Measurements from ENCODE around the gene C1orf115. TPM values are rescaled to one million over a fixed set of nuclear protein-coding genes. Genes with fewer than 3 reads are reported as not detected.
"Not testable (repeated sequence)": the region's sequence is repeated elsewhere in the genome, so short reads cannot be mapped to it uniquely, and the experiment has no call there.

Gene C1orf115
- total RNA-seq = 28.5 TPM
- long read RNA-seq, partial matches to known transcripts = 20 of 24 reads
- long read RNA-seq, other reads (novel, unspliced or antisense) = 0 of 24 reads

GRCh38 chr1:220690140-220691052 is at the start of gene C1orf115:
Gene C1orf115 (plus strand): TSS chr1:220690363. CDS start chr1:220690403, 40 bp downstream.
- peak; percentile 94 for DNase-seq (ENCODE audit: low spot score)

- no peak for DNase-seq (ENCODE audit: low spot score)
Measured at GRCh38 chr1:220642285-220642684, 47.9 kb upstream of the C1orf115 start.

GRCh38 chr1:220652995-220653394 is 37.2 kb upstream of the C1orf115 start:
- DNase-seq (ENCODE audit: low spot score) = no peak

GRCh38 chr1:220655509-220655908 is 34.7 kb upstream of the C1orf115 start:
- DNase-seq (ENCODE audit: low spot score) = no peak

GRCh38 chr1:220655961-220656740 is 34.0 kb upstream of the C1orf115 start:
- DNase-seq (ENCODE audit: low spot score) = no peak

GRCh38 chr1:220666349-220666748 is 23.8 kb upstream of the C1orf115 start:
- no peak for DNase-seq (ENCODE audit: low spot score)

GRCh38 chr1:220669005-220669404 is 21.2 kb upstream of the C1orf115 start:
- no peak for DNase-seq (ENCODE audit: low spot score)

GRCh38 chr1:220670365-220670764 is 19.8 kb upstream of the C1orf115 start:
- DNase-seq (ENCODE audit: low spot score) = no peak

- no peak for DNase-seq (ENCODE audit: low spot score)
Measured at GRCh38 chr1:220673921-220674320, 16.2 kb upstream of the C1orf115 start.

GRCh38 chr1:220677251-220677650 is 12.9 kb upstream of the C1orf115 start:
- no peak for DNase-seq (ENCODE audit: low spot score)

GRCh38 chr1:220680085-220680687 is 10.0 kb upstream of the C1orf115 start:
- DNase-seq (ENCODE audit: low spot score) = no peak

- DNase-seq (ENCODE audit: low spot score) = no peak
Measured at GRCh38 chr1:220681220-220681880, 8.8 kb upstream of the C1orf115 start.

GRCh38 chr1:220682901-220683576 is 7.1 kb upstream of the C1orf115 start:
- no peak for DNase-seq (ENCODE audit: low spot score)

GRCh38 chr1:220683716-220684115 is 6.4 kb upstream of the C1orf115 start:
- not testable (repeated sequence) for DNase-seq (ENCODE audit: low spot score)

GRCh38 chr1:220684890-220685289 is 5.3 kb upstream of the C1orf115 start:
- DNase-seq (ENCODE audit: low spot score) = no peak

- no peak for DNase-seq (ENCODE audit: low spot score)
Measured at GRCh38 chr1:220685879-220686278, 4.3 kb upstream of the C1orf115 start.

- DNase-seq (ENCODE audit: low spot score) = no peak
Measured at GRCh38 chr1:220687809-220688208, 2.4 kb upstream of the C1orf115 start.

- no peak for DNase-seq (ENCODE audit: low spot score)
Measured at GRCh38 chr1:220689666-220690065, 497 bp upstream of the C1orf115 start.

GRCh38 chr1:220691053-220691684 is 1.0 kb downstream of the C1orf115 start:
- no peak for DNase-seq (ENCODE audit: low spot score)
